K562 (cell line): ENCODE data around the gene PCSK6.

Experiments used
- CHD2 ChIP-seq: IDR thresholded peaks from 2 replicates; pipeline ENCODE4 v1.6.1; 2011; ENCODE audit warnings: low read depth, low read length
- CREM ChIP-seq: IDR thresholded peaks from 2 replicates; pipeline ENCODE4 v1.6.1; 2014; ENCODE audit warnings: antibody characterized with exemption, low read depth
- CTBP1 ChIP-seq: fragments of 450-650 bp; IDR thresholded peaks from 2 replicates; pipeline ENCODE4 v1.6.1; 2016; ENCODE audit warnings: borderline replicate concordance
- ELF1 ChIP-seq: fragments of 200-800 bp; sonication (Bioruptor generic); IDR thresholded peaks from 2 replicates; pipeline ENCODE4 v1.6.1; 2016; ENCODE audit warnings: missing genetic modification characterization, missing compliant biosample characterization
- KDM1A ChIP-seq, 2 experiments: fragments of 450-650 bp; IDR thresholded peaks; 2 replicates each; pipeline ENCODE4 v1.6.1; 2016; ENCODE audit warnings: mild to moderate bottlenecking in 2 of 2
- NCOA4 ChIP-seq: fragments of 450-650 bp; IDR thresholded peaks from 2 replicates; pipeline ENCODE4 v1.6.1; 2018; ENCODE audit warnings: mild to moderate bottlenecking; ENCODE audit not compliant: partially characterized antibody
- POLR2G ChIP-seq: fragments of 200-400 bp; formaldehyde crosslinking; IDR thresholded peaks from 2 replicates; pipeline ENCODE4 v1.6.1; 2017; ENCODE audit warnings: low read depth, mild to moderate bottlenecking, antibody characterized with exemption, low read length, moderate library complexity
- ZC3H4 ChIP-seq: sonication (generic); formaldehyde crosslinking; IDR thresholded peaks from 2 replicates; pipeline ENCODE4 v1.9.0; 2021; ENCODE audit warnings: missing genetic modification reagents, borderline replicate concordance
- ZSCAN32 ChIP-seq: fragments of 450-650 bp; formaldehyde crosslinking; IDR thresholded peaks from 2 replicates; pipeline ENCODE4 v1.4.0; 2020; ENCODE audit warnings: mild to moderate bottlenecking, moderate library complexity
- TF ChIP-seq, protein P1 (sequence below), 3 experiments: IDR thresholded peaks in 2 of 3; conservative IDR thresholded peaks in 1 of 3; 2 replicates each; pipeline ENCODE4 v1.5.1; 2011 to 2012; ENCODE audit warnings: low read length in 3 of 3, mild to moderate bottlenecking in 3 of 3, control low read depth in 2 of 3, improper control_type of control experiment in 1 of 3, inconsistent platforms in 1 of 3, low read depth in 1 of 3, mixed read lengths in 1 of 3, moderate library complexity in 1 of 3; ENCODE audit not compliant: insufficient read depth in 2 of 3
- TF ChIP-seq, protein P2 (sequence below), 2 experiments: fragments of 200-800 bp in 1 of 2; sonication (Bioruptor generic) in 1 of 2; sonication (generic) in 1 of 2; formaldehyde crosslinking in 1 of 2; IDR thresholded peaks in 1 of 2; conservative IDR thresholded peaks in 1 of 2; 2 replicates each; pipeline versions ENCODE4 v1.5.0 to v1.6.1; 2016 to 2020; ENCODE audit warnings: missing compliant biosample characterization in 1 of 2, missing genetic modification characterization in 1 of 2, missing genetic modification reagents in 1 of 2
- TF ChIP-seq, protein P3 (sequence below): fragments of 450-650 bp; formaldehyde crosslinking; IDR thresholded peaks from 2 replicates; pipeline ENCODE4 v1.4.0; 2020; ENCODE audit warnings: mild to moderate bottlenecking, moderate library complexity
- TF ChIP-seq, protein P4 (sequence below): sonication (generic); formaldehyde crosslinking; IDR thresholded peaks from 2 replicates; pipeline ENCODE4 v1.8.1; 2023; ENCODE audit warnings: mild to moderate bottlenecking, missing genetic modification reagents

DNA sequence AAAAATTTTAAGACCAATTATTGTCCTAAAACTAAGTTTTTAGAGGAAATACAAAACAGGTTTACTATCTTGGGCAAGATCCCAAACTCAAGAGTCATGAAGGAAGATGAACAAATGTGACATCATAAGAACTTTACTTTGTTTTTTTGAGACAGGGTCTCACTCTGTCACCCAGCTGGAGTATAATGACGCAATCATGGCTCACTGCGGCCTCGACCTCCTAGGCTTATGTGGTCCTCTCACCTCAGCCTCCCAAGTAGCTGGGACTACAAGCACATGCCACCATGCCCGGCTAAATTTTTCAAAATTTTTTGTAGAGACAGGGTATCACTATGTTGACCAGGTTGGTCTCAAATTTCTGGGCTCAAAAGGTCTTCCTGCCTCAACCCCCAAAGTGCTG, 69.3 kb downstream of the PCSK6 start:
- TF ChIP-seq, protein P1, sequence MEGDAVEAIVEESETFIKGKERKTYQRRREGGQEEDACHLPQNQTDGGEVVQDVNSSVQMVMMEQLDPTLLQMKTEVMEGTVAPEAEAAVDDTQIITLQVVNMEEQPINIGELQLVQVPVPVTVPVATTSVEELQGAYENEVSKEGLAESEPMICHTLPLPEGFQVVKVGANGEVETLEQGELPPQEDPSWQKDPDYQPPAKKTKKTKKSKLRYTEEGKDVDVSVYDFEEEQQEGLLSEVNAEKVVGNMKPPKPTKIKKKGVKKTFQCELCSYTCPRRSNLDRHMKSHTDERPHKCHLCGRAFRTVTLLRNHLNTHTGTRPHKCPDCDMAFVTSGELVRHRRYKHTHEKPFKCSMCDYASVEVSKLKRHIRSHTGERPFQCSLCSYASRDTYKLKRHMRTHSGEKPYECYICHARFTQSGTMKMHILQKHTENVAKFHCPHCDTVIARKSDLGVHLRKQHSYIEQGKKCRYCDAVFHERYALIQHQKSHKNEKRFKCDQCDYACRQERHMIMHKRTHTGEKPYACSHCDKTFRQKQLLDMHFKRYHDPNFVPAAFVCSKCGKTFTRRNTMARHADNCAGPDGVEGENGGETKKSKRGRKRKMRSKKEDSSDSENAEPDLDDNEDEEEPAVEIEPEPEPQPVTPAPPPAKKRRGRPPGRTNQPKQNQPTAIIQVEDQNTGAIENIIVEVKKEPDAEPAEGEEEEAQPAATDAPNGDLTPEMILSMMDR (IDR thresholded peaks at IDR 0.05 in 2 of 3, conservative IDR thresholded peaks at IDR 0.05 in 1 of 3; ENCODE audit: insufficient read depth in 2 of 3, low read depth in 1 of 3, low read length in 3 of 3), result no peak
- no peak for TF ChIP-seq CTBP1
- no peak for TF ChIP-seq ELF1 (tag)
- TF ChIP-seq NCOA4, result no peak
- TF ChIP-seq, protein P2, sequence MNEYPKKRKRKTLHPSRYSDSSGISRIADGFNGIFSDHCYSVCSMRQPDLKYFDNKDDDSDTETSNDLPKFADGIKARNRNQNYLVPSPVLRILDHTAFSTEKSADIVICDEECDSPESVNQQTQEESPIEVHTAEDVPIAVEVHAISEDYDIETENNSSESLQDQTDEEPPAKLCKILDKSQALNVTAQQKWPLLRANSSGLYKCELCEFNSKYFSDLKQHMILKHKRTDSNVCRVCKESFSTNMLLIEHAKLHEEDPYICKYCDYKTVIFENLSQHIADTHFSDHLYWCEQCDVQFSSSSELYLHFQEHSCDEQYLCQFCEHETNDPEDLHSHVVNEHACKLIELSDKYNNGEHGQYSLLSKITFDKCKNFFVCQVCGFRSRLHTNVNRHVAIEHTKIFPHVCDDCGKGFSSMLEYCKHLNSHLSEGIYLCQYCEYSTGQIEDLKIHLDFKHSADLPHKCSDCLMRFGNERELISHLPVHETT (CRISPR knock-in tag; conservative IDR thresholded peaks at IDR 0.05 in 1 of 2, IDR thresholded peaks at IDR 0.05 in 1 of 2), result no peak
- no peak for TF ChIP-seq ZSCAN32 (CRISPR knock-in tag)
- TF ChIP-seq, protein P3, sequence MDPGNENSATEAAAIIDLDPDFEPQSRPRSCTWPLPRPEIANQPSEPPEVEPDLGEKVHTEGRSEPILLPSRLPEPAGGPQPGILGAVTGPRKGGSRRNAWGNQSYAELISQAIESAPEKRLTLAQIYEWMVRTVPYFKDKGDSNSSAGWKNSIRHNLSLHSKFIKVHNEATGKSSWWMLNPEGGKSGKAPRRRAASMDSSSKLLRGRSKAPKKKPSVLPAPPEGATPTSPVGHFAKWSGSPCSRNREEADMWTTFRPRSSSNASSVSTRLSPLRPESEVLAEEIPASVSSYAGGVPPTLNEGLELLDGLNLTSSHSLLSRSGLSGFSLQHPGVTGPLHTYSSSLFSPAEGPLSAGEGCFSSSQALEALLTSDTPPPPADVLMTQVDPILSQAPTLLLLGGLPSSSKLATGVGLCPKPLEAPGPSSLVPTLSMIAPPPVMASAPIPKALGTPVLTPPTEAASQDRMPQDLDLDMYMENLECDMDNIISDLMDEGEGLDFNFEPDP (CRISPR knock-in tag), result no peak
- TF ChIP-seq CHD2, result no peak
- TF ChIP-seq ZC3H4 (CRISPR knock-in tag), result no peak
- TF ChIP-seq POLR2G, result no peak
- no peak for TF ChIP-seq CREM
- no peak for TF ChIP-seq KDM1A (IDR thresholded peaks at IDR 0.05)
- TF ChIP-seq, protein P4, sequence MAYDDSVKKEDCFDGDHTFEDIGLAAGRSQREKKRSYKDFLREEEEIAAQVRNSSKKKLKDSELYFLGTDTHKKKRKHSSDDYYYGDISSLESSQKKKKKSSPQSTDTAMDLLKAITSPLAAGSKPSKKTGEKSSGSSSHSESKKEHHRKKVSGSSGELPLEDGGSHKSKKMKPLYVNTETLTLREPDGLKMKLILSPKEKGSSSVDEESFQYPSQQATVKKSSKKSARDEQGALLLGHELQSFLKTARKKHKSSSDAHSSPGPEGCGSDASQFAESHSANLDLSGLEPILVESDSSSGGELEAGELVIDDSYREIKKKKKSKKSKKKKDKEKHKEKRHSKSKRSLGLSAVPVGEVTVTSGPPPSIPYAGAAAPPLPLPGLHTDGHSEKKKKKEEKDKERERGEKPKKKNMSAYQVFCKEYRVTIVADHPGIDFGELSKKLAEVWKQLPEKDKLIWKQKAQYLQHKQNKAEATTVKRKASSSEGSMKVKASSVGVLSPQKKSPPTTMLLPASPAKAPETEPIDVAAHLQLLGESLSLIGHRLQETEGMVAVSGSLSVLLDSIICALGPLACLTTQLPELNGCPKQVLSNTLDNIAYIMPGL (CRISPR knock-in tag), result no peak
